Testis (tissue), 2 donors: ENCODE measurements around the gene FRAS1.

ENCODE experiments used
- POLR2A ChIP-seq: fragments of 450-650 bp; IDR thresholded peaks from one replicate; pipeline ENCODE4 v1.6.1; 2017; ENCODE audit warnings: antibody characterized with exemption, mild to moderate bottlenecking, moderate library complexity
- TF ChIP-seq, protein P1 (sequence below), 3 experiments: fragments of 450-650 bp in 2 of 3; fragments of 200-600 bp in 1 of 3; sonication (generic) in 1 of 3; IDR thresholded peaks; one replicate each; pipeline ENCODE4 v1.5.1; 2016 to 2019; ENCODE audit warnings: antibody characterized with exemption in 3 of 3, mild to moderate bottlenecking in 2 of 3, moderate library complexity in 1 of 3

DNA sequence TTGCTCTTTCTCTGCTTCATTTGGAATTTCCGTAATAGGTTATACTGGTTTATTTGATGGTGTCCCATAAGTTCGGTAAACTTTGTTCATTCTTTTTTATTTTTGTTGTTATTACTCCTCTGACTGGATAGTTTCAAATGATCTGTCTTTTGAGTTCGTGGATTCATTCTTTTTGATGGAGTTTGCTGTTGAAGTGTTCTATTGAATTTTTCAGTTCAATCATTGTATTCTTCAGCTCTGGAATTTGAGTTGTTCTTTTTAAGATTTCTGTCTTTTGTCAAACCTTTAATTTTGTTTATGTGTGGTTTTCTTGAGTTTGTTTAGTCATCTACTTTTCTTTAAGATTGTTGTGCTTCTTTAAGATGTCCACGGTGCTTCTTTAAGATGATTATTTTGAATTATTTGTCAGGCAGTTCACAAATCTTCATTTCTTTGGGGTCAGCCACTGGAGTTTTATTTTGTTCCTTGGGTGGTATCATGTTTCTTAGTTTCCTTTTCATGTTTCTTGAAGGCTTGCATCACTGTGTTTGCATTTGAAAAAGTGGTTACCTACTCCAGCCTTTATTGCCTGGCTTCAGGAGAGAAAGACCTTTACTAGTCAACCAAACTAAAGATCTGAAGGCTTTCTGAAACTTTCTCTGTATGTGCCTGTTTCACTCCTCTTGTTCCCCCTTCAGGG, 339.6 kb downstream of the FRAS1 start:
- TF ChIP-seq, protein P1, sequence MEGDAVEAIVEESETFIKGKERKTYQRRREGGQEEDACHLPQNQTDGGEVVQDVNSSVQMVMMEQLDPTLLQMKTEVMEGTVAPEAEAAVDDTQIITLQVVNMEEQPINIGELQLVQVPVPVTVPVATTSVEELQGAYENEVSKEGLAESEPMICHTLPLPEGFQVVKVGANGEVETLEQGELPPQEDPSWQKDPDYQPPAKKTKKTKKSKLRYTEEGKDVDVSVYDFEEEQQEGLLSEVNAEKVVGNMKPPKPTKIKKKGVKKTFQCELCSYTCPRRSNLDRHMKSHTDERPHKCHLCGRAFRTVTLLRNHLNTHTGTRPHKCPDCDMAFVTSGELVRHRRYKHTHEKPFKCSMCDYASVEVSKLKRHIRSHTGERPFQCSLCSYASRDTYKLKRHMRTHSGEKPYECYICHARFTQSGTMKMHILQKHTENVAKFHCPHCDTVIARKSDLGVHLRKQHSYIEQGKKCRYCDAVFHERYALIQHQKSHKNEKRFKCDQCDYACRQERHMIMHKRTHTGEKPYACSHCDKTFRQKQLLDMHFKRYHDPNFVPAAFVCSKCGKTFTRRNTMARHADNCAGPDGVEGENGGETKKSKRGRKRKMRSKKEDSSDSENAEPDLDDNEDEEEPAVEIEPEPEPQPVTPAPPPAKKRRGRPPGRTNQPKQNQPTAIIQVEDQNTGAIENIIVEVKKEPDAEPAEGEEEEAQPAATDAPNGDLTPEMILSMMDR (IDR thresholded peaks at IDR 0.05): no peak
- no peak for TF ChIP-seq POLR2A
